CD4-positive, alpha-beta T cell treated with Interleukin-4 for 1 hour (primary cell): ENCODE data around the gene ACOXL.

Experiments
- DNase-seq, 2 donors: peaks; one replicate each; pipeline ENCODE4 v3.0.0-alpha.2; 2020 to 2022

Gene ACOXL

DNA sequence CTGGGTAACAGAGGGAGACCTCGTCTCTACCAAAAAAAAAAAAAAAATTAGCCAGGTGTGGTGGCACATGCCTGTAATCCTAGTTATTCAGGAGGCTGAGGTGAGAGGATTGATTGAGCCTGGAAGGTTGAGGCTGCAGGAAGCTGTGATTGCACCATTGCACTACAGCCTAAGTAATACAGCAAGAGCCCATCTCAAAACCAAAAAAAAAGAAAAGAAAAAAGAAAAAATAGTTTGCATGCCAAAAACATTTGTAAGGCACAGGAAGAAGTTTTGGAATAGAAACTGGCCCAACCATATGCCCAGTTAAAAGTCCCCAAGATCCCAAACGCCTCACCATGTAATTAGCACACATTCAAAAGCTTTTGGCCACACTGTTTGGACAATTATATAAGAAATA is 13.4 kb upstream of the ACOXL start:
- DNase-seq: no peak

DNA sequence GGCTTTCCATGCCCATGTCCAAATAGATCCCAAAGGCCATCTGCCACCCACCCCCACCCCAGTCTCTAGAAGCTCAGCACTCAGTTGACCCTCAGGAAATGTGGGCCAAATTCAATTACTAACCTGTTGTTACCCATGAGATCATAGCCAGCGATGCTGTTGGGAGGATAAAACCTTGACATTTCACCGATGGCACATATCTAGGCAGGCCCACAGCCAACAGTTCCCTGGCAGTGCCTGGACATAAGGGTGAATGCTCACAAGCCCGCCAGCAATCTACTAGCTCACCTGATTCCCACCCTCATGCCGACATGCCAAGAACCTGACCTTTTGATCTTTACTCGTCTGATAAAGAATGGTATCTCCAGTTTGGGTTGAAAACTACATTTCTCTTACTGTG is 11.8 kb upstream of the ACOXL start:
- DNase-seq: no peak

DNA sequence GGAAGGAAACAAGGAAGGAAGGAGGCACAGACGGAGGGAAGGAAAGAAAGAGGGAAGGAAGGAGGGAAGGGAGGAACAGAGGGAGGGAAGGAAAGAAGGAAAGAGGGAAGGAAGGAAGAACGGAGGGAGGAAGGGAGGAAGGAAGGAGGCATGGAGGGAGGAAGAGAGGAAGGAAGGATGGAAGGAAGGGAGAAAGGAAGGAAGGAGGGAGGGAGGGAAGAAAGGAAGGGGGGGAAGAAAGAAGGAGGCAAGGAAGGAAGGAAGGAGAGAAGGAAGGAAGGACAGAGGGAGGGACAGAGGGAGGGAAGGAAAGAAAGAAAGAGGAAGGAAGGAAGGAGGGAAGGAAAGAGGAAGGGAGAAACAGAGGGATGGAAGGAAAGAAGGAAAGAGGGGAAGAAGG is 7.6 kb upstream of the ACOXL start:
- DNase-seq: no peak

DNA sequence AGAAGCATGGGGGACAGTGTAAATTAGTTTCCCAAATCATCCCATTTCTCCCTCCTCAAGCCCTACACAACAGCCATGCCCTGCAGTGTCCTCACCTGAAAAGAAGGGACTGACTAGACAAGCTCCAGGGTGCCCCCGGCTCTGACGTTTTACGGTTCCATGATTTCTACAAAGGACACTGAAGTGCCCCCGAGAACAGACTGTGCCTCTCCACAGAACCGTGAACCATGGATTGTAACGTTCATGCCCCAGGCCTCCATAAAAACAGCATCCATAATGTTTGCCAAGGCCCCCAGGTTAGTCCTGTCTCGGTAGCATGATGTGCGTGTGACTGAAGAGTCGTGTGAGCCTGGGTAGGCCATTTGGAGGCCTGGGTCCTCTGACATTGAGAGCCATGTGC is 7.0 kb upstream of the ACOXL start:
- DNase-seq: no peak

DNA sequence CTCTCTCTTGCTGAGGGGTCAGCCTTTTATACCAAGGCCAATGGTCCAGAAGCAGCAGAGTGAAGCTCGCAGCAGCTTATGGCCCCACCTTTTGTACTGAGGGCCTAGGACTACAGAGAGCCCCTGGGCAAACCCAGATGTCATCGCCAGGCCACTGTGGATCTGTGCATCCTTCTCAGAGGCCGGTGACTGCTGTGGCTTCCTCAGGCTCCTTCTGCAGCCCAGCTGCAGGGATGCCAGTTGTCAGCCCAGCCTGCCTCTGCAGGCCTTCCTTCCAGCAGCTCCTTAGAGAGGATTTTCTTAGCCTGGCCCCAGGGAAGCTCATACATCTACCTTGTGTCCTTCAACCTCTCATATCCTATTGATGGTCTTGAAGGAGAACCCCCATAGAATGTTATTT is 6.5 kb upstream of the ACOXL start:
- no peak for DNase-seq

DNA sequence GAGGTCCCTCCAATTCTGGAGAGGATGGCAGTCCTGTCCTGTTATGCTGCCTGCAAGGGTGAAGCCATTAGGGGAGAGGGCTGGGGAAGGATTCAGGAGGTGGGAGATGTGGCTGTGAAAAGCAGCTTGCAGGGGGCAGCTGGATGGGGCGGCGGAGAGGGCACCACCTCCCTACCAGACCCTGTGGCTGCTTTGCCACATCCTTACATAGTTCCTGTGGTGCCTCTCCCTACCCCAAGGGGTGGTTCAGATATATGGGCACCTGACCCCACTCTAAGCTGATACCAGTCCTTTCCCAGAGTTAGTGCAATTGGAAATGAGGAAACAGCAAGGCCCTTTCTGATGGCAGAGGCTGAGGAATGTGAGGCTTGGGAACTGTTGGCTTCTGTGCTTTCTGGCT is 6.1 kb upstream of the ACOXL start:
- DNase-seq: no peak

DNA sequence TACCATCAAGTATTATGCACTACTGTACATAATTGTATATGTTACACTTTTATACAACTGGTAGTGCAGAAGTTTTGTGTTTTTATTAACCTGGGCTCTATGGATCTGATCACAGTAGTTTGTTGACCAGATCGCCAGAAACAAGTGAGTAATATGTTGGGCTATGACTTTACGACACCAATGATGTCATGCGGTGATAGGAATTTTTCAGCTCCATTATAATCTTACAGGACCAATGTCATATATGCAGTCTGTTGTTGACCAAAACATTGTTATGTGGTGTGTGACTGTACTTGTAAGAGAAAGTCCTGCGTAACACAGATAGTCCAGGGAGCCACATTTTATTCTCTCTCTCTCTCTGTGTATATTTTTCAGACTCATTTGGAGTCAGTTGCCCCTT is 4.5 kb upstream of the ACOXL start:
- DNase-seq: no peak

DNA sequence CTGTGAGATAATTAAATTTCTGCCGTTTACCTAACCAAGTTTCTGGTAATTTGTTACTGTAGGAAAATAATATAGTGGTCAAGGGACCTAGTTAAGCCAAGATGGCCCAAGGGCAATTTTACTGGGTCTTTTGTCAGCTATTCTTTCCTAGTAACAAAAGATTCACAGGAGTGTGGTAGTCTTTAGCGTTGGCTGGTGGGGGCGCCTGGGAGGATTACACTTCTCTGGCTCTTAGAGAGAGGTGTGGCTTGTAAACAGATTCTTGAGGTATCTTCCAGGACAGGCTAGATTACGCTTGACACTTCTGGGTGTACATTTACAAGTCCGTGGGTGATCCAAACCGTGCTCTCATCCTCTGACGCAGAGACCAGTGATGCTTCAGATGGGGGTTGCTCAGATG is 3.3 kb upstream of the ACOXL start:
- no peak for DNase-seq

DNA sequence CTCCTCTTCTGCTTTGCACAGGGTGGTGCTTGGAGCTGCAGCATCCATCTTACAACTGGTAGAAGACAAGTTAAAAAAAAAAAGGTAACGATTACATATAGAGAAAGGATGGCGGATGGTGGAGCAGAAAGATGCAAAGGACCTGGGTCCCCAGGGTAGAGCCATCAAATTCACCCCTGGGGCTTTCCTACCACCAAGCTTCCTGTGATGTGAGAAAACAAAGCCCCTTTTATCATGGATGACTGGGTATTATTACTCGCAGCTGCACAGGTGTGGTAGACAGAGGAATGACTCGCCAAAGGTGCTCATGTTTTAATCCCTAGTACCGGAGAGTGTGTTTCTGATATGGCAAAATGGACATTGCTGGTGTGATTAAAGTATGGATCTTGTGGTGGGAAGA is 1.3 kb upstream of the ACOXL start:
- DNase-seq: no peak

DNA sequence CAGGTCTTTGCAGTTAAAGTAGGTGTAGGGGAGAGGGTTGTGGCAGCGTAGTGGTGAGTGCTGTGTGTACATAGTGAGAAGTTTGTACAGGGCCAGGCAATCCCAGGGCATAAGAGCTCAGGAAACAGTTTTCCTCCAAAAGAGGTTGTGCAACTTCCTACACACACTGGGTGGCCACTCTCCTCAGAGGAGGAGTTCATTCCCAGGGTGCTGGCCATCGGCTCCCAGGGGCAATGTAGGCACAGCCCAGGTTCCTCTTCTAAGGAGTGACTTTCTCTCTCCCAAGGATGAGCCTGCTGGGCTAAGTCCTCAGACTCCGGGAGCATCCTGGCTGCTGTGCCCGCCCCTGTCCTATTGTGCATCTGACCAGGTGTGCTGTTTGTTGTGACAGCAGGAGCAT is 3.0 kb downstream of the ACOXL start:
- DNase-seq: no peak

DNA sequence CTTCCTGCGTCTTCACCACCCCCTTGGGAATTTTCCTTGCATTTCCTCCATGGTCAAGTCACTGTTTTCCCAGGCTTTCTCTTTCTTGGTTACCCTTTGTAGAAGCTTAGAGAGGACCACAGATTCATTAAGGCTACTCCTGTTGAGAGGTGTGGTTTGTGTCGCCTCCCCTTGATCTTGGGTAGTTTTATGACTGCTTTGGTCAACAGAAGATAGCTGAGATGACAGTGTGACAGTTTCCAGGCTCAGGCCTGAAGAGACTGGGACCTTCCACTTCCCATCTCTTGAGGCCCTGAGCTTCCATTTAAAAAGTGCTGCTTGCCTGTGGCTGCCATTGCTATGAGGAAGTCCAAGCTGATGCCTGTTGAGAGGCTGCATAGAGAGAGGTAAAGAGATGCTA is 5.4 kb downstream of the ACOXL start:
- no peak for DNase-seq

DNA sequence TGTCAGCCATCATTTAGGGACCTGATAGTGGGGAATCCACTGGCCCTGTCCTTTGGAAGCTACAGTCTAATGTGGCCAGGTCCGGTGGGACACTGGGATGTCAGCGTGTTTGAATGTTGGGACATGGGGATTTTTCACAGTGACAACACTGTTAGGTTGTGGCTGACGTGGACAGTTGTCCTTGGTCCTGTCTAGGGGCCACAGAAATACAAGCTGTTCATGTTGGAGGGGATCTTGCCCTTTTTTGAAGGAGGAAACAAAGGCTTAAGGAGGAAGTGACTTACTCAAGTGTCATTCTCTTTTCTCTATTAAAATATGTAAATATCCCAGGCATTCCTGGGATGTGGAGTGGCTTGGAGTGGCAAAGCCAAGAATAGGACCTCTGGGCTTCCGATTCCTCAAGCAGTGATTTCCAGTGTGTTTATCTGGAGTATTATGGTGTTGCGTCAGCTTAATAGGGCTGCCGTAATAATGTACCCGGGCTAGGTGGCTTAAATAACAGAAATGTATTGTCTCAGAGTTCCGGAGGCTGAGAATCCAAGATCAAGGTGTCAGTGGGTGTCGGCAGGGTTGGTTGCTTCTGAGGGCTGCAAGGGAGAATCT is 8.5 kb downstream of the ACOXL start:
- no peak for DNase-seq

DNA sequence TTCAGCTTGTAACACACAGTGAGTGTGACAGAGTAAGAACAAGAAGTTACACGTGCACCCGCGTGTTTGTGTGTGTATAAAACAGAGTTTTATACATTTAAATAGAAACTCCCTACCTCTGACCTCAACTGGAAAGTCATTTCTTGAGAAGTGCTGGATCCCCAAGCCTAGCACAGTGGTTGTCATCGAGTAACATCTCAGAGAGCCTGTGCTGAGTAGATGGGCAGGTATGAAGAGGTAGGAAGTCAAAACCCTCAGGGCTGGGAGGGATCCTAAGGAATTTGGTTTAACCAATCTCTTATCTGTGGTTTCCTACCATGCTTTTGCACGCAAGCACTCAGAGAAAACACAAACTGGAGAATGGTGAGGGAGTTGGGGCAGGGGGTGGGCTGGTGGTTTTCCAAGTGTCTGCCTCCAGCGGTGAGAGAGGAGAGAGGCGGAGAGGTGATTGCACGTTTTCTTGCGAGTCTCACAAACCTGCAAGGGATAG is 9.2 kb downstream of the ACOXL start:
- no peak for DNase-seq

DNA sequence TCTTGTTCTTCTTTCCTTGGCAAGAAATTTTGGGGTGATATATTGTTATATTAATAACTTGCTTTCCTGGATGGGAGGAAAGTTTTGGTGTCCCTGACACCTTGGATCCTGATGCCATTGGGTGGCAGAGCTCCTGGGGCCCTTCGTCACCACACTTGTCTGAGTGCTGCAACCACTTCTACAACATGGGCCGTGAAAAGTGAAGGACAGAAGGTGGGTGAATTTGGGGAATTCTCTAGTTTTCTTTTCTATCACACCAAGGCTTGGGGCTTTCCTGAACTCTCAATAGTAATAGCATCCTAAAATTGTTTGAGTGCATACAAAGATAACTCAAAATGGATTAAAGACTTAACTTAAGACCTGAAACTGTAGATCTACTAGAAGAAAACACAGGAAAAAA is 10.0 kb downstream of the ACOXL start:
- no peak for DNase-seq

DNA sequence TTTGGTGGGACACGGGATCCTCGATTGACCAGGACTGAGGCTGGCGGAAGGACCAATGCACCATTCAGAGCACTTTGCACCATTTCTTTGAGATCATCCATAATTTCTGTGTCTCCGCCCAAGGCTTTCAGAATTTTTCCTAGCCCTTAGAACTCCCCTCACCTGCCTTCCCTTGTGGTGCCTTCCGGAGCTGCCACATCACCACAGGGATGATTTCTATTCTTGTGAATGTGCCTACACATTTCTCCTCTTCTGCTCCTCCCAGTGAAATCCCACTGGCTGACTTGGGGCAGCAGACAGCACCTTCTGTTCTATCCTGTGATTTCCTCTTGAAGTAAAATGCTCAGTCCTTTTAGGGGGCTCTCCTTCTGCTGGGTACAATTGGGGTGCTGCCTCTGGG is 11.2 kb downstream of the ACOXL start:
- DNase-seq: no peak

DNA sequence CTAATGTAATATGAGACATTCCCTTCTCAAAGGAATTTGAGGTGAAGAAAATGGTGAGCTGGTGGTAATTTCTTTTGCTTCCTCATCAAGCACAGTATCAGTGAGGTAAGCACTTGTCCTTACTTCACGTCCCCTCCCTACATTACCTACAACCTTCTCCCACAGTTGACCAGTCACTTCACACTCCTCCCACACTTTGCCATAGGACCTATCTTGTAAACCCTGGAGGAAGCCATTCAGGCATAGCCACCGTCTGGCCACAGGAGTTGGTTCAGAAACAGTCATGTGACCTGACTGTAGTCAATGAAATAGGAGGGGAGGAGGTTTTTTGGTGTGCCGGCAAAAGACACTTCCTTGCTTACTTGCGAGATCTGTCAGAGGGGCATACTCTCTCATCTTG is 12.1 kb downstream of the ACOXL start:
- no peak for DNase-seq

DNA sequence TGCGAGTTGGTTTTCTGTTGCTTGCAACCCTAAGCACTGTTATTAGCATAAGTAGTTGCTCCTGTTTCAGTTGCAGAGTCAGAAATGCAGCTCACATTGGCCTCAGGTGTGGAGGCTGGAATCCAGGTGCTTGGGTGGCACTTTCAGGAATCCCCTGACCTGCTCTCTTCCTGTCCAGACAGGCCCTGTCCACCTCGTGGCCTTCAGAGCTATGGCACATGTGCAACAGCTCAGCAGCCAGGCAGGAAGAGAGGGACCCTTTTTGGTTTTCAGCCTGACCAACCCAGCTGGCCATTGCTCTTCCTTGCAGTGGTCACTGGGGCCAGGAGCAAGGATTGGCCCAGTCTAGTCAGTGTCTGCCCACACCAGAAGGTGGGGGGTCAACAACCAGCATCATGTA is 12.7 kb downstream of the ACOXL start:
- DNase-seq: no peak

DNA sequence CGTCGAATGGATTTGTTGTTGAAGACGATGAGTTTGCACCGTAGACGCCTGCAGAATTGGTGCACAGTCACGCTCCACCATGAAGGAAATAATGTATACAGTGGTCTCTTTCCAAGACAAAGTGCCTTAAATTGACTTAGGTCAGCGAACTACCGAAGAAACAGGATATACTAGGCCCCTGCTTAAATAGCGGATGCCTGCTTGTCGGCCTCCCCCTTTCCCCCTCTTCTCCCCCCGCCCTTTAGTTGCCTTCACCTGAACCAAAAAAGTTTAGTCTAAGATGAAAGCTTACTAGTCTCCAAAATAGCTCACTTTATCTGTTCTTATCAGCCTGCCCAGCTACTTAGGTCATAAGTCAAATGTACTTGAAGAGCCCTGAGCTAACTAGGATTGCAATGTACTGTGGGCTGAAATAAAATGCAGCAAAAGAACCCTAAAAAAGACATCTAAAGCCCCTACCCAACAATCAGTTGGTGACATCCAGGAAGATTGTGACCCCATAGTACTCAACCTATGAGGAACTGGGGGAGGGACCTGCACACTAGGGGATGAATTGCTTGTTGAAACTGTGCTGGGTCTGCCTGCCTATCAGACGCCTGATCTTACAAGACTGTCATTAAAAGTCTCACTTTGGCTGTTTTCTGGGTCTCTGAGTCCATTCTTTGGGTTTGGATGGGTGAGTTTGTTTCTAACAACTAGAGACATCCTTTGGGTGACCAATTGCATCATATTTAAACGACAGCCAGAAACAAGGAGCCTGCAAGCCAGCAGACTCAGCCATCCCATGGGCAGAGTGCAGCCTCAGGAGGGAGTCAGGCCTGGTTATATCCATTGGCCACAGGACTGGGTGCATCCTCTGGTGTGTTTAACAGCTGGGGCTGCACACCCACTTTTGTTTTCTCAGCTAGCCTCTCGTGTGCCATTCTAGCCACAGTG is 14.5 kb downstream of the ACOXL start:
- no peak for DNase-seq

DNA sequence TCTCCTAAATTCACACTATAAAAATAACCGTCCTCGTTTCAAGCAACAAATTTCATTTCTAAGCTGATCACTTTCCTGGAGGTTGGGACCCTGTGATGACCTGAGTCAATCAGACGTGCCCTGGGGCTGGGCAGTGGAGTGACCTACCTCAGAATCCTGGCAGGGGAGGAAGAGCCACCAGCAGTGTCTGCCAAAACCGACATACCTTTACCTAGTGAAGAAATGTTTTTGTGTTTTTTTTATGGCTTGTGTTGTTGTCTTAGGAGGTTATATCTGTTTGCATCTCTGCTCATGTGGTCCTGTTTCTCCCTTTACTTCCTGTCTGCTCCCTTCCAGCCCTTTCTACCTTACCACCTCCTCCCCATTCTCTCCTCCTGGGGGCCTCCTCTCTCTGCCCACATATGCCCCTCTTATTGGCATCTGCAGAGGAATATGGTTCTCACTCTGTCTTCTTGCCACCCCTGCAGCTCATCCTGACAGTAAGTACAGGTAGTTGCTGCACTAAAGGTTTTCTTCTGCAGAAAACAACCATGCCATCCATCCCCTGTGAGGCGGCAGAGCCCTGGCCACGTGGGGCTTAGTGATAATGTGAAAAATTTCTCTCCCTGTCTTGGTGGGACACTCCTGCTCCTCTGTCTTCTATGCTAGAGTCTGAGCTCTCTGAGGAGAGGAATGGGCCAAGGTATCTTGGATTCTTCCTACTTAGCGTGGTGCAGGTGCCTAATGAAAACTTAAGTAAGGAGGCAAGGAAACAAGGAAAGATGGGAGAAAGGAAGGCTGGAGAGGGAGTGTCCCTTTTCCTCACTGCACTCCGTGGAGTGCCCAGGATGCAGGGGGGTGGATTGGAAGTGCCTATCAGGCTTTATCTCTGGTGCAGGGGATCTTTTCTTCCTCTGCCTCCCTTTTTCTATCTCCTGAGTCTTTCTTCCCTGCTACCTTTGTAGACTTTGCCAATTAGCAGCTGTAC is 15.4 kb downstream of the ACOXL start:
- DNase-seq: no peak

DNA sequence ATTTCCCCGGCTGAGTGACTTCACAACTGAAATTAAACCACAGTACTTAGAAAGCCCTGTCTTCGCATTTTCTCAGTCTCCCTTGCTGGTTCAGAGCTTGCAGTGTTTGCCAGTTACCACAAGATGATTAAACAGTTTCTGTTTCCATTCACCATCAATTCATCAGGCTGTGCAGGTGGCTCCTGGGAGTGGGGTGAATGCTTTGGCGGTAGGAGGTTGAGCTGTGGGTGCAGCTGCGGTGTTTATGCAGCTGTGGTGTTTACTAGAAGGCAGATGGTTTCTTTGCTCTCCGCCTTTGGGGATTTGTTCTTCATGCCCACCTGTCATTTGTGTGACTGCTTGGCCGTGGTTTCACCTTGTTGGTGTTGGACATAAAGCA is 16.1 kb downstream of the ACOXL start:
- DNase-seq: peak; percentile 27 to 54

DNA sequence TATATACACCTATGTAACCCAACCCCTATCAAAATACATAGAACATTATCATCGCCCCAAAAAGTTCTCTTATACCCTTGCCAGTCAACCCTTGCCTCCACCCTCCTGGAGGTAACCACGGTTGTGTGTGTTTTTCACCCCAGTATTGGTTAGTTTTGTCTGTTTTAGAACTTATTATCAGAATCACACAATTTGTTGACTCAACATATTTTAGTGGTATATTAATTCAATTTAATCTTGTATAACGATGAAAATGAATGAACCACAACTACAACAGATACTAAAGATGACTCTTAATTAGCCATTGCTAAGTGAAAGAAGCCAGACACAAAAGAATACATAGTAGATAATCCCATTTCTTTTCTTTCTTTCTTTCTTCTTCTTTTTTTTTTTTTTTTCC is 19.3 kb downstream of the ACOXL start:
- no peak for DNase-seq

DNA sequence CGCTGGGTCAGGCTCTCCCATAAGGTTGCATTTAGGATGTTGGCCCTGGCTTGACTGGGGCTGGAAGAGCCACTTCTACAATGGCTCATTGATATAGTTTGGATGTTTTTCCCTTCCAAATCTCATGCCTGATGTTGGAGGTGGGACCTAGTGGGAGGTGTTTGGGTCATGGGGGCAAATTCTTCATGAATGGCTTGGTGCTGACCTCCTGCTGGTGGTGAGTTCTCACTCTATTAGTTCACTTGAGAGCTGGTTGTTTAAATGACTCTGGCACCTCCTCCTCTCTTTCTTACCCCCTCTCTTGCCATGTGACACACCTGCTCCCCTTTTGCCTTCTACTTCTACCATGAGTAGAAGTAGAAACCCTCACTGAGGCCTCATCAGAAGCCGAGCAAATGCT is 20.5 kb downstream of the ACOXL start:
- DNase-seq: no peak

DNA sequence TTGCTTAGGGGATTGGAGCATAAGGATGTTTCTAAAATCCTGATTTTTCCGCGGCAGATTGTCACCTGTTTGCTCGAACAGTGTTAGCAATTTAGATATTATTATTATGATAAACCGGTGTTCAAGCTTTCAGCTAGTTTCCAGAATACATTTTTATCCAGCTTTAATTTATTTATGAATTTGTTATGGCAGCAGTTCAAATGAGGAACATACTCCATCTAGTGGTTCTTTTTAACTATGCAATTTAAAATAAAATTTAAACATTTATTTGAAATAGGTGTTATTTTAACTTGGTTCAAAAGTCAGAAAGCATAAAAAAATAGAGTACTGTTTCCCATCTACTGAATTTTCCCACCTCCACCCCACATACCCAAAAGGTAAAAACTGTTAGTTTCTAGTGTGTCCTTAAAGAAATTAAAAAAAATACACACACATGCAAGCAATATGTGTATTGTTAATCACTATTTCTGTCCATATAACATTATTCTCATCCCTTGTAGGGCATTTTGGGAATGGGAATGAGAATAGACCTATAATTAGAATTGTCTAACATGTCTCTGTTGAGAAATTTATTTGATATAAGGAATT is 23.2 kb downstream of the ACOXL start:
- peak in 1 of 2 donors; percentile 31 for DNase-seq
